ENCODE data around the gene PCDHA3.
"Not testable (repeated sequence)": the region's sequence is repeated elsewhere in the genome, so short reads cannot be mapped to it uniquely, and the experiment has no call there.

PCDHA3 gene

DNA sequence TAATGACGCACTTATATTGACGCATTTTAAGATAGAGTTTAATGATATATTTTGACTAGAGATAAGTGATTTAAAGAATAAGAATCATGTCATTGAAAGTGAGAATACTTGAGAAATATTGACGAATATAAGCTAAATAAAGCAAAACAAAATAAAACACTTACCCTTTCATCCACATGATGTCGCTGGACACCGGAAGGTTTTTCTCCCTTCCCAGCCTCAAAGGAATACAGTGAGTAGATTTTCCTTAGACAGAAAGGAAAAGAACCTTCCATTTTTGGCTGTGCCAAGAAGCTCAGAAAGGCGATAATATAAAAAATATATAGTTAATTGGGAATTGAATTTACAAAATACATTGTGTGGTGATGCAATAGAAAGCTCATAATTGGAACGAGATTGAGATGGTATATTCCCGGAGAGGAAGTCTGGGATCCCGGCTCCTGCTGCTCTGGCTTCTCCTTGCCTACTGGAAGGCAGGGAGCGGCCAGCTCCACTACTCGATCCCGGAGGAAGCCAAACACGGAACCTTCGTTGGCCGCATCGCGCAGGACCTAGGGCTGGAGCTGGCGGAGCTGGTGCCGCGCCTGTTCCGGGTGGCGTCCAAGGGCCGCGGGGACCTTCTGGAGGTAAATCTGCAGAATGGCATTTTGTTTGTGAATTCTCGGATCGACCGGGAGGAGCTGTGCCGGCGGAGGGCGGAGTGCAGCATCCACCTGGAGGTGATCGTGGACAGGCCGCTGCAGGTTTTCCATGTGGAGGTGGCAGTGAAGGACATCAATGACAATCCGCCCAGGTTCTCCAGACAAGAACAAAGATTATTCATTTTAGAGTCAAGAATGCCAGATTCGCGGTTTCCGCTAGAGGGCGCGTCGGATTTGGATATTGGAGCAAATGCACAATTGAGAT lies 20.8 kb downstream of the PCDHA3 start, which contains the start of gene PCDHA5:
Gene PCDHA5 (plus strand): TSS at position 239 of the 906 bp plus-strand sequence.
- peak; percentile 22 for DNase-seq

DNA sequence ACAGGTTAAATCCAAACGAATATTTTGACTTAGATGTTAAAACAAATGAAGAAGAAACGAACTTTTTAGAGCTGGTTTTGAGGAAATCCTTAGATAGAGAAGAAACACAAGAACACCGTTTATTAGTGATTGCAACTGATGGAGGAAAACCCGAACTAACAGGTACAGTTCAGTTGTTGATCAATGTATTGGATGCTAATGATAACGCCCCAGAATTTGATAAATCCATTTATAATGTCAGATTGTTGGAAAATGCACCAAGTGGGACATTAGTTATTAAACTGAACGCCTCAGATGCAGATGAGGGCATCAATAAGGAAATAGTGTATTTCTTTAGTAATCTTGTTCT lies 21.4 kb downstream of the PCDHA3 start:
- no peak for DNase-seq

DNA sequence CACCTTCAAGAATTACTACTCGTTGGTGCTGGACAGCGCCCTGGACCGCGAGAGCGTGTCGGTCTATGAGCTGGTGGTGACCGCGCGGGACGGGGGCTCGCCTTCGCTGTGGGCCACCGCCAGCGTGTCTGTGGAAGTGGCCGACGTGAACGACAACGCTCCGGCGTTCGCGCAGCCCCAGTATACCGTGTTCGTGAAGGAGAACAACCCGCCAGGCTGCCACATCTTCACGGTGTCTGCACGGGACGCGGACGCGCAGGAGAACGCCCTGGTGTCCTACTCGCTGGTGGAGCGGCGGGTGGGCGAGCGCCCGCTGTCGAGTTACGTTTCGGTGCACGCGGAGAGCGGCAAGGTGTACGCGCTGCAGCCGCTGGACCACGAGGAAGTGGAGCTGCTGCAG lies 22.1 kb downstream of the PCDHA3 start:
- not testable (repeated sequence) for DNase-seq

DNA sequence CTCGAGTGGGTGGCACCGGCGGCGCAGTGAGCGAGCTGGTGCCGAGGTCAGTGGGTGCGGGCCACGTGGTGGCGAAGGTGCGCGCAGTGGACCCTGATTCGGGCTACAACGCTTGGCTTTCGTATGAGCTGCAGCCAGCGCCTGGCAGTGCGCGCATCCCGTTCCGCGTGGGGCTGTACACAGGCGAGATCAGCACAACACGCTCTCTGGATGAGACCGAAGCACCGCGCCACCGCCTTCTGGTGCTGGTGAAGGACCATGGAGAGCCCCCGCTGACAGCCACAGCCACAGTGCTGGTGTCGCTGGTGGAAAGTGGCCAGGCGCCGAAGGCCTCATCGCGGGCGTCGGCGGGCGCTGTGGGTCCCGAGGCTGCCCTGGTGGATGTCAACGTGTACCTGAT lies 22.6 kb downstream of the PCDHA3 start:
- no peak for DNase-seq

DNA sequence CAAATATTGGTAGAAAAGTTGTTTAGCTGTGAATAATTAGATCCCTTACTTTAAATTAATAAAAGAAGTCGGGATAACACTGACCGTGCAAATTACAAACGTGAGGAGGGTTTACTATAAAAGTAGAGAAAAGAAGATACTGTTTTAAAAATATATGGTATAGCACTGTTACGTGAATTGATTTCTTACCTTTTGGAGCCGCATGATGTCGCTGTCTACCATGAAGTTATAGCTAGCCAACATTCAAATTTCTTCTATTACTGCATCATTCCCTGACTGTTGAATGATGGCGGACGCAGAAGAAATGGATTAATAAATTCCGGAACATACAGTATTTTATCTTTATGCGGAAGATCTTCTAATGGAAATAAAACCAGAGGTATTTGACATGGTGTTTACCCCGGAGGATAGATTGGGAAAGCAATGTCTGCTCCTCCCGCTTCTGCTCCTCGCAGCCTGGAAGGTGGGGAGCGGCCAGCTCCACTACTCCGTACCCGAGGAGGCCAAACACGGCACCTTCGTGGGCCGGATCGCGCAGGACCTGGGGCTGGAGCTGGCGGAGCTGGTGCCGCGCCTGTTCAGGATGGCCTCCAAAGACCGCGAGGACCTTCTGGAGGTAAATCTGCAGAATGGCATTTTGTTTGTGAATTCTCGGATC lies 27.0 kb downstream of the PCDHA3 start, which contains the start of gene PCDHA6:
Gene PCDHA6 (plus strand): TSS at position 257 of the 658 bp plus-strand sequence. CDS start 132 bp downstream, at position 389.
- DNase-seq = no peak

DNA sequence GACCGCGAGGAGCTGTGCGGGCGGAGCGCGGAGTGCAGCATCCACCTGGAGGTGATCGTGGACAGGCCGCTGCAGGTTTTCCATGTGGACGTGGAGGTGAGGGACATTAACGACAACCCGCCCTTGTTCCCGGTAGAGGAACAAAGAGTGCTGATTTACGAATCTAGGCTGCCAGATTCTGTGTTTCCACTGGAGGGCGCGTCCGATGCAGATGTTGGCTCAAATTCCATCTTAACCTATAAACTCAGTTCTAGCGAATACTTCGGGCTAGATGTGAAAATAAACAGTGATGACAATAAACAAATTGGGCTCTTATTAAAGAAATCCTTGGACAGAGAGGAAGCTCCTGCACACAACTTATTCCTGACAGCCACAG lies 27.5 kb downstream of the PCDHA3 start:
- DNase-seq = no peak

DNA sequence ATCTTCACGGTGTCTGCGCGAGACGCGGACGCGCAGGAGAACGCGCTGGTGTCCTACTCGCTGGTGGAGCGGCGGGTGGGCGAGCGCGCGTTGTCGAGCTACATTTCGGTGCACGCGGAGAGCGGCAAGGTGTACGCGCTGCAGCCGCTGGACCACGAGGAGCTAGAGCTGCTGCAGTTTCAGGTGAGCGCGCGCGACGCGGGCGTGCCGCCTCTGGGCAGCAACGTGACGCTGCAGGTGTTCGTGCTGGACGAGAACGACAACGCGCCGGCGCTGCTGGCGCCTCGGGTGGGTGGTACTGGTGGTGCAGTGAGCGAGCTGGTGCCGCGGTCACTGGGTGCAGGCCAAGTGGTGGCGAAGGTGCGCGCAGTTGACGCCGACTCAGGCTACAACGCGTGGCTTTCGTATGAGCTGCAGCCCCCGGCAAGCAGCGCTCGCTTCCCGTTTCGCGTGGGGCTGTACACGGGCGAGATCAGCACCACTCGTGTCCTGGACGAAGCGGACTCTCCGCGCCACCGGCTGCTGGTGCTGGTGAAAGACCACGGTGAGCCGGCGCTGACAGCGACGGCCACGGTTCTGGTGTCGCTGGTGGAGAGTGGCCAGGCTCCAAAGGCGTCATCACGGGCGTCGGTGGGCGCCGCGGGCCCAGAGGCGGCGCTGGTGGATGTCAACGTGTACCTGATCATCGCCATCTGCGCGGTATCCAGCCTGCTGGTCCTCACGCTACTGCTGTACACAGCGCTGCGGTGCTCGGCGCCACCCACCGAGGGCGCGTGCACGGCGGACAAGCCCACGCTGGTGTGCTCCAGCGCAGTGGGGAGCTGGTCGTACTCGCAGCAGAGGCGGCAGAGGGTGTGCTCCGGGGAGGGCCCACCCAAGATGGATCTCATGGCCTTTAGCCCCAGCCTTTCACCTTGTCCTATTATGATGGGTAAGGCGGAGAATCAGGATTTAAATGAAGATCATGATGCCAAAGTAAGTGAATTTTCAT lies 28.9 kb downstream of the PCDHA3 start:
- not testable (repeated sequence) for DNase-seq

DNA sequence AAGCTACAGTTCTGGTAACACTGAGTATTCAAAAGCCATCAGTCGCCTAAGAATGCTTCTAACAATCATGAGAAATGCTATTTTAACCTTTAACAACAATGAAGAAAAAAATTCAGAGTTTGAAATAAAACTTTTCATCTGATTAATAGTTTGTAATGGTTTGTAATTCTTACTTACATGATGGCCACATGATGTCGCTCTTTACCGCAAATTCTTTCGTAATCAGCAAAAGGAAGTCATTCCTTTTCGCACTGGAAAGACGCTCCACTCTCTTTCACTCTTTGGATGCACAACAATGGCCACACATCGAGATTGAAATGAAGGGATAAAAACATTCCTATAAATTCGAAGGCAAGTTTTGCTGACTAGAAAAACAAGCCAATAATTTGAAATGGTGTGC lies 33.1 kb downstream of the PCDHA3 start, which contains the start of gene PCDHA7:
Gene PCDHA7 (plus strand): TSS at position 277 of the 400 bp plus-strand sequence. CDS start 115 bp downstream, at position 392.
- no peak for DNase-seq

DNA sequence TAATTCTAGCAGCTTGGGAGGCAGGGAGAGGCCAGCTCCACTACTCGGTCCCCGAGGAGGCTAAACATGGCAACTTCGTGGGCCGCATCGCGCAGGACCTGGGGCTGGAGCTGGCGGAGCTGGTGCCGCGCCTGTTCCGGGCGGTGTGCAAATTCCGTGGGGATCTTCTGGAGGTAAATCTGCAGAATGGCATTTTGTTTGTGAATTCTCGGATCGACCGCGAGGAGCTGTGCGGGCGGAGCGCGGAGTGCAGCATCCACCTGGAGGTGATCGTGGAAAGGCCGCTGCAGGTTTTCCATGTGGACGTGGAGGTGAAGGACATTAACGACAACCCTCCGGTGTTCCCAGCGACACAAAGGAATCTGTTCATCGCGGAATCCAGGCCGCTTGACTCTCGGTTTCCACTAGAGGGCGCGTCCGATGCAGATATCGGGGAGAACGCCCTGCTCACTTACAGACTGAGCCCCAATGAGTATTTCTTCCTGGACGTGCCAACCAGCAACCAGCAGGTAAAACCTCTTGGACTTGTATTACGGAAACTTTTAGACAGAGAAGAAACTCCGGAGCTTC lies 33.7 kb downstream of the PCDHA3 start:
- DNase-seq = not testable (repeated sequence)

DNA sequence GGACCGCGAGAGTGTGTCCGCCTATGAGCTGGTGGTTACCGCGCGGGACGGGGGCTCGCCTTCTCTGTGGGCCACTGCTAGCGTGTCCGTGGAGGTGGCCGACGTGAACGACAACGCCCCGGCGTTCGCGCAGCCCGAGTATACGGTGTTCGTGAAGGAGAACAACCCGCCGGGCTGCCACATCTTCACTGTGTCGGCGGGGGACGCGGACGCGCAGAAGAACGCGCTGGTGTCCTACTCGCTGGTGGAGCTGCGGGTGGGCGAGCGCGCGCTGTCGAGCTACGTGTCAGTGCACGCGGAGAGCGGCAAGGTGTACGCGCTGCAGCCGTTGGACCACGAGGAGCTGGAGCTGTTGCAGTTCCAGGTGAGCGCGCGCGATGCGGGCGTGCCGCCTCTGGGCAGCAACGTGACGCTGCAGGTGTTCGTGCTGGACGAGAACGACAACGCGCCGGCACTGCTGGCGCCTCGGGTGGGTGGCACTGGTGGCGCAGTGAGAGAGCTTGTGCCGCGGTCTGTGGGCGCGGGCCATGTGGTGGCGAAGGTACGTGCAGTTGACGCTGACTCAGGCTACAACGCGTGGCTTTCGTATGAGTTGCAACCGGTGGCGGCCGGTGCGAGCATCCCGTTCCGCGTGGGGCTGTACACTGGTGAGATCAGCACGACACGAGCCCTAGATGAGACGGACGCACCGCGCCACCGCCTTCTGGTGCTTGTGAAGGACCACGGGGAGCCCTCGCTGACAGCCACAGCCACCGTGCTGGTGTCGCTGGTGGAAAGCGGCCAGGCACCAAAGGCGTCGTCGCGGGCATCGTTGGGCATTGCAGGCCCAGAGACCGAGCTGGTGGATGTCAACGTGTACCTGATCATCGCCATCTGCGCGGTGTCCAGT lies 35.0 kb downstream of the PCDHA3 start:
- no peak for DNase-seq

DNA sequence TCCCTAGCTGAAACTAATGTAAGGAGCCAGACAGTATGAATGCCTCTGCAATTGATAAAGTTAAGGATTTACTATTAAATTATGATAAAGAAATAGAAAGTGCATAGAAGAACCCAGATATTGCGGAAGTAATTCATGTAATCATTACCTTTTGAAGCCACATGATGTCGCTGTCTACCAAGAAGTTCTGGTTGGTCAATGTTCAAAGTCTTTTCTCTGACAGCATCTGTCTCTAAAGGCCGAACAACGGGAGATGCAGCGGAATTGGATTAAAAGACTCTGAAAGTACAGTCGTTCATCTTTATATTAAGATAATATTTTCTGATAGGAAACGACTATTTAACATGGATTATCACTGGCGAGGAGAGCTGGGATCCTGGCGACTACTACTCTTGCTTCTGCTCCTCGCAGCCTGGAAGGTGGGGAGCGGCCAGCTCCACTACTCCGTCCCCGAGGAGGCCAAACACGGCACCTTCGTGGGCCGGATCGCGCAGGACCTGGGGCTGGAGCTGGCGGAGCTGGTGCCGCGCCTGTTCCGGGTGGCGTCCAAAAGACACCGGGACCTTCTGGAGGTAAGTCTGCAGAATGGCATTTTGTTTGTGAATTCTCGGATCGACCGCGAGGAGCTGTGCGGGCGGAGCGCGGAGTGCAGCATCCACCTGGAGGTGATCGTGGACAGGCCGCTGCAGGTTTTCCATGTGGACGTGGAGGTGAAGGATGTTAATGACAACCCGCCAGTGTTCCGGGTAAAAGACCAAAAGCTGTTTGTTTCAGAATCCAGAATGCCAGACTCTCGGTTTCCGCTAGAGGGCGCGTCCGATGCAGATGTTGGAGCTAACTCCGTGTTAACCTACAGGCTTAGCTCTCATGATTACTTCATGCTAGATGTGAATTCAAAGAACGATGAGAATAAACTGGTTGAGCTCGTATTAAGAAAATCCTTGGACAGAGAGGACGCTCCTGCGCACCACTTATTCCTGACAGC lies 40.4 kb downstream of the PCDHA3 start, which contains the start of gene PCDHA8:
Gene PCDHA8 (plus strand): TSS at position 210 of the 985 bp plus-strand sequence. CDS start 135 bp downstream, at position 345.
- peak; percentile 15 for DNase-seq

DNA sequence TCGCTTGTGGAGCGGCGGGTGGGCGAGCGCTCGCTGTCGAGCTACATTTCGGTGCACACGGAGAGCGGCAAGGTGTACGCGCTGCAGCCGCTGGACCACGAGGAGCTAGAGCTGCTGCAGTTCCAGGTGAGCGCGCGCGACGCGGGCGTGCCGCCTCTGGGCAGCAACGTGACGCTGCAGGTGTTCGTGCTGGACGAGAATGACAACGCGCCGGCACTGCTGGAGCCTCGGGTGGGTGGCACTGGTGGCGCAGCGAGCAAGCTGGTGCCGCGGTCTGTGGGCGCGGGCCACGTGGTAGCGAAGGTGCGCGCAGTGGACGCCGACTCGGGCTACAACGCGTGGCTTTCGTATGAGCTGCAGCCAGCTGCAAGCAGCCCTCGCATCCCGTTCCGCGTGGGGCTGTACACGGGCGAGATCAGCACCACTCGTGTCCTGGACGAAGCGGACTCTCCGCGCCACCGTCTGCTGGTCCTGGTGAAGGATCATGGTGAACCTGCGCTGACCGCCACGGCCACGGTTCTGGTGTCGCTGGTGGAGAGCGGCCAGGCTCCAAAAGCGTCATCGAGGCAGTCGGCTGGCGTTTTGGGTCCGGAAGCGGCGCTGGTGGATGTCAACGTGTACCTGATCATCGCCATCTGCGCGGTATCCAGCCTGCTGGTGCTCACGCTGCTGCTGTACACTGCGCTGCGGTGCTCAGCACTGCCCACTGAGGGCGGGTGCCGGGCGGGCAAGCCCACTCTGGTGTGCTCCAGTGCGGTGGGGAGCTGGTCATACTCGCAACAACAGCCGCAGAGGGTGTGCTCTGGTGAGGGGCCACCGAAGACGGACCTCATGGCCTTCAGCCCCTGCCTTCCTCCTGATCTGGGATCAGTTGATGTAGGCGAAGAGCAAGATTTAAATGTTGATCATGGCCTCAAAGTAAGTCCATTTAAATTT lies 42.2 kb downstream of the PCDHA3 start:
- no peak for DNase-seq

DNA sequence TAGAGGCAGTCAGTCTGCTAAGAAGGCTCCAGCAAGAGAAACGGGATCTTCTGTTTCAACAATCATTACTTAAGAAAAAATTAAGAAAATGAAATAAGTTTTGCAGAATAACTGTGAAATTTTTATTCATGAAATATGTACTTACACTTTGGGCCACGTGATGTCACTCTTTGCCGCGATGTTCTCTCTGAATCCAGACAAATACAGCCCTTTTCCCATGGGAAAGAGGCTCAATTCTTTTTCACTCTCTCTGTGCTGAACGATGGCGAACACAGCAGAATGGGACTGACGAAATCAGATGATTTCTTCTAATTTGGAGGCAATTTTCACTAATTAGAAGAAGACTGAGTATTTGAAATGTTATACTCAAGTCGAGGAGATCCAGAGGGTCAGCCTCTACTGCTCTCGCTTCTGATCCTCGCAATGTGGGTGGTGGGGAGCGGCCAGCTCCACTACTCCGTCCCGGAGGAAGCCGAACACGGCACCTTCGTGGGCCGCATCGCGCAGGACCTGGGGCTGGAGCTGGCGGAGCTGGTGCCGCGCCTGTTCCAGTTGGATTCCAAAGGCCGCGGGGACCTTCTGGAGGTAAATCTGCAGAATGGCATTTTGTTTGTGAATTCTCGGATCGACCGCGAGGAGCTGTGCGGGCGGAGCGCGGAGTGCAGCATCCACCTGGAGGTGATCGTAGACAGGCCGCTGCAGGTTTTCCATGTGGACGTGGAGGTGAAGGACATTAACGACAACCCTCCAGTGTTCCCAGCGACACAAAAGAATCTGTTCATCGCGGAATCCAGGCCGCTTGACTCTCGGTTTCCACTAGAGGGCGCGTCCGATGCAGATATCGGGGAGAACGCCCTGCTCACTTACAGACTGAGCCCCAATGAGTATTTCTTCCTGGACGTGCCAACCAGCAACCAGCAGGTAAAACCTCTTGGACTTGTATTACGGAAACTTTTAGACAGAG lies 47.6 kb downstream of the PCDHA3 start, which contains the start of gene PCDHA9:
Gene PCDHA9 (plus strand): TSS at position 244 of the 964 bp plus-strand sequence. CDS start 114 bp downstream, at position 358.
- DNase-seq = not testable (repeated sequence)

DNA sequence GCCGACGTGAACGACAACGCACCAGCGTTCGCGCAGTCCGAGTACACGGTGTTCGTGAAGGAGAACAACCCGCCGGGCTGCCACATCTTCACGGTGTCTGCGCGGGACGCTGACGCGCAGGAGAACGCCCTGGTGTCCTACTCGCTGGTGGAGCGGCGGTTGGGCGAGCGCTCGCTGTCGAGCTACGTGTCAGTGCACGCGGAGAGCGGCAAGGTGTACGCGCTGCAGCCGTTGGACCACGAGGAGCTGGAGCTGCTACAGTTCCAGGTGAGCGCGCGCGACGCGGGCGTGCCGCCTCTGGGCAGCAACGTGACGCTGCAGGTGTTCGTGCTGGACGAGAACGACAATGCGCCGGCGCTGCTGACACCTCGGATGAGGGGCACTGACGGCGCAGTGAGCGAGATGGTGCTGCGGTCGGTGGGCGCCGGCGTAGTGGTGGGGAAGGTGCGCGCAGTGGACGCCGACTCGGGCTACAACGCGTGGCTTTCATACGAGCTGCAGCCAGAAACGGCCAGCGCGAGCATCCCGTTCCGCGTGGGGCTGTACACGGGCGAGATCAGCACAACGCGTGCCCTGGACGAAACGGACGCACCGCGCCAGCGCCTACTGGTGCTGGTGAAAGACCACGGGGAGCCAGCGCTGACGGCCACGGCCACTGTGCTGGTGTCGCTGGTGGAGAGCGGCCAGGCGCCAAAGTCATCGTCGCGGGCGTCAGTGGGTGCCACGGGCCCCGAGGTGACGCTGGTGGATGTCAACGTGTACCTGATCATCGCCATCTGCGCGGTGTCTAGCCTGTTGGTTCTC lies 49.2 kb downstream of the PCDHA3 start:
- not testable (repeated sequence) for DNase-seq

All from activated CD4-positive, alpha-beta T cell treated with anti-CD3 and anti-CD28 coated beads, Interleukin-2, Interleukin-6, amounts not matched to agents 100 ng/mL and 50 ng/mL, durations not matched to agents 16 hours and 8 hours (primary cell).